HepG2 (cell line): Measurements from ENCODE around the gene UNKL. TPM values are rescaled to one million over a fixed set of nuclear protein-coding genes. Genes with fewer than 3 reads are reported as not detected.

Source experiments
- ARID2 ChIP-seq: sonication (generic); formaldehyde crosslinking; IDR thresholded peaks from 2 replicates; pipeline ENCODE4 v1.8.1; 2022; ENCODE audit warnings: mild to moderate bottlenecking, missing genetic modification reagents, borderline replicate concordance
- ATF5 ChIP-seq: sonication (generic); formaldehyde crosslinking; IDR thresholded peaks from 2 replicates; pipeline ENCODE4 v1.4.0; 2020; ENCODE audit warnings: mild to moderate bottlenecking, low read depth, missing genetic modification reagents
- BHLHE40 ChIP-seq: IDR thresholded peaks from 2 replicates; pipeline ENCODE4 v1.6.1; 2011; ENCODE audit warnings: low read length, improper control_type of control experiment
- ELF3 ChIP-seq: IDR thresholded peaks from 2 replicates; pipeline ENCODE4 v1.6.1; 2016; ENCODE audit warnings: missing genetic modification reagents, missing compliant biosample characterization
- GABPB1 ChIP-seq: IDR thresholded peaks from 2 replicates; pipeline ENCODE4 v1.6.1; 2016; ENCODE audit warnings: mild to moderate bottlenecking, missing genetic modification reagents, moderate library complexity, missing compliant biosample characterization
- KDM1A ChIP-seq: IDR thresholded peaks from 2 replicates; pipeline ENCODE4 v1.6.1; 2016; ENCODE audit warnings: missing compliant biosample characterization
- KLF16 ChIP-seq, 2 experiments: sonication (generic) in 1 of 2; formaldehyde crosslinking in 1 of 2; IDR thresholded peaks; 2 replicates each; pipeline versions ENCODE4 v1.6.1 to v1.8.0; 2016 to 2023; ENCODE audit warnings: missing genetic modification reagents in 2 of 2, missing compliant biosample characterization in 1 of 2
- MEF2D ChIP-seq: sonication (generic); formaldehyde crosslinking; IDR thresholded peaks from 2 replicates; pipeline ENCODE4 v1.5.1; 2020; ENCODE audit warnings: mild to moderate bottlenecking, missing genetic modification reagents
- NFIB ChIP-seq: sonication (generic); formaldehyde crosslinking; IDR thresholded peaks from 2 replicates; pipeline ENCODE4 v1.9.0; 2021; ENCODE audit warnings: missing genetic modification reagents, mild to moderate bottlenecking, borderline replicate concordance
- NRL ChIP-seq: sonication (generic); formaldehyde crosslinking; IDR thresholded peaks from 2 replicates; pipeline ENCODE4 v1.5.0; 2020; ENCODE audit warnings: missing genetic modification reagents, mild to moderate bottlenecking, moderate library complexity, borderline replicate concordance
- STAG1 ChIP-seq: sonication (generic); formaldehyde crosslinking; IDR thresholded peaks from 2 replicates; pipeline ENCODE4 v1.4.0; 2020; ENCODE audit warnings: missing genetic modification reagents
- THAP11 ChIP-seq: IDR thresholded peaks from 2 replicates; pipeline ENCODE4 v1.6.1; 2016; ENCODE audit warnings: missing biosample characterization, missing genetic modification reagents
- ZC3H4 ChIP-seq: sonication (generic); formaldehyde crosslinking; IDR thresholded peaks from 2 replicates; pipeline ENCODE4 v1.4.0; 2020; ENCODE audit warnings: missing genetic modification reagents, borderline replicate concordance
- ZNF280D ChIP-seq: sonication (generic); formaldehyde crosslinking; IDR thresholded peaks from 2 replicates; pipeline ENCODE4 v1.5.1; 2020; ENCODE audit warnings: mild to moderate bottlenecking, missing genetic modification reagents
- ZNF800 ChIP-seq: sonication (generic); formaldehyde crosslinking; IDR thresholded peaks from 2 replicates; pipeline ENCODE4 v1.4.0; 2020; ENCODE audit warnings: missing genetic modification reagents
- polyA plus RNA-seq, 8 experiments: library from polyadenylated mRNA; depleted of rRNA in 3 of 8; stranded (reverse) in 7 of 8; unstranded in 1 of 8; fragments of >200 nt; fragmentation: Illumina TruSeq in 4 of 8; extraction: Trizol in 4 of 8; gene quantifications; 2 replicates each; pipeline versions ENCODE4 v1.2.1 to v1.2.3, GENCODE V29; 2011 to 2016; ENCODE audit warnings: low read depth in 4 of 8, missing spikeins in 1 of 8, mixed read lengths in 1 of 8; ENCODE audit not compliant: insufficient read depth in 1 of 8
- total RNA-seq, 5 experiments: library from RNA; depleted of rRNA; stranded (reverse); fragments of >200 nt; fragmentation: Illumina TruSeq; extraction: Trizol; gene quantifications; 2 replicates each; pipeline ENCODE4 v1.2.3, GENCODE V29; 2016; ENCODE audit warnings: low read depth in 1 of 5
- TF ChIP-seq, protein P1 (sequence below): sonication (generic); formaldehyde crosslinking; IDR thresholded peaks from 2 replicates; pipeline ENCODE4 v1.4.0; 2020; ENCODE audit warnings: mild to moderate bottlenecking, missing genetic modification reagents
- TF ChIP-seq, protein P2 (sequence below): sonication (generic); formaldehyde crosslinking; IDR thresholded peaks from 2 replicates; pipeline ENCODE4 v1.8.0; 2022; ENCODE audit warnings: low read depth, missing genetic modification reagents
- TF ChIP-seq, protein P3 (sequence below): sonication (generic); formaldehyde crosslinking; IDR thresholded peaks from 2 replicates; pipeline ENCODE4 v1.4.0; 2020; ENCODE audit warnings: missing genetic modification reagents

UNKL gene
- total and polyA plus RNA-seq, 2 of the 13 experiments (the other 11 are each of a cell fraction or from before 2014, with no cell fraction given), result 10.4 to 17.6 TPM

- TF ChIP-seq BHLHE40 (no peak), MEF2D (CRISPR knock-in tag) (no peak), ATF5 (CRISPR knock-in tag) (no peak), GABPB1 (CRISPR knock-in tag) (peak; percentile 61; the same call in 1 of the 2 replicates), ZNF800 (peak; percentile 73), ARID2 (CRISPR knock-in tag) (0 out of 2 replicates have a peak, but pooled peaks have one; percentile 35), ZC3H4 (CRISPR knock-in tag) (no peak), STAG1 (CRISPR knock-in tag) (peak; percentile 59), THAP11 (CRISPR knock-in tag) (peak; percentile 38; the same call in 1 of the 2 replicates), ELF3 (CRISPR knock-in tag) (0 out of 2 replicates have a peak, but pooled peaks have one; percentile 4), KDM1A (CRISPR knock-in tag) (0 out of 2 replicates have a peak, but pooled peaks have one; percentile 41), NFIB (CRISPR knock-in tag) (no peak), NRL (peak; percentile 68), ZNF280D (0 out of 2 replicates have a peak, but pooled peaks have one; percentile 58), KLF16 (CRISPR knock-in tag; IDR thresholded peaks at IDR 0.05) (peak in 1 of 2 experiments; percentile 15; a peak in 1 of 4 replicates)
- TF ChIP-seq, protein P1, sequence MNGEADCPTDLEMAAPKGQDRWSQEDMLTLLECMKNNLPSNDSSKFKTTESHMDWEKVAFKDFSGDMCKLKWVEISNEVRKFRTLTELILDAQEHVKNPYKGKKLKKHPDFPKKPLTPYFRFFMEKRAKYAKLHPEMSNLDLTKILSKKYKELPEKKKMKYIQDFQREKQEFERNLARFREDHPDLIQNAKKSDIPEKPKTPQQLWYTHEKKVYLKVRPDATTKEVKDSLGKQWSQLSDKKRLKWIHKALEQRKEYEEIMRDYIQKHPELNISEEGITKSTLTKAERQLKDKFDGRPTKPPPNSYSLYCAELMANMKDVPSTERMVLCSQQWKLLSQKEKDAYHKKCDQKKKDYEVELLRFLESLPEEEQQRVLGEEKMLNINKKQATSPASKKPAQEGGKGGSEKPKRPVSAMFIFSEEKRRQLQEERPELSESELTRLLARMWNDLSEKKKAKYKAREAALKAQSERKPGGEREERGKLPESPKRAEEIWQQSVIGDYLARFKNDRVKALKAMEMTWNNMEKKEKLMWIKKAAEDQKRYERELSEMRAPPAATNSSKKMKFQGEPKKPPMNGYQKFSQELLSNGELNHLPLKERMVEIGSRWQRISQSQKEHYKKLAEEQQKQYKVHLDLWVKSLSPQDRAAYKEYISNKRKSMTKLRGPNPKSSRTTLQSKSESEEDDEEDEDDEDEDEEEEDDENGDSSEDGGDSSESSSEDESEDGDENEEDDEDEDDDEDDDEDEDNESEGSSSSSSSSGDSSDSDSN (CRISPR knock-in tag), result peak; percentile 59; the same call in 1 of the 2 replicates
- TF ChIP-seq, protein P2, sequence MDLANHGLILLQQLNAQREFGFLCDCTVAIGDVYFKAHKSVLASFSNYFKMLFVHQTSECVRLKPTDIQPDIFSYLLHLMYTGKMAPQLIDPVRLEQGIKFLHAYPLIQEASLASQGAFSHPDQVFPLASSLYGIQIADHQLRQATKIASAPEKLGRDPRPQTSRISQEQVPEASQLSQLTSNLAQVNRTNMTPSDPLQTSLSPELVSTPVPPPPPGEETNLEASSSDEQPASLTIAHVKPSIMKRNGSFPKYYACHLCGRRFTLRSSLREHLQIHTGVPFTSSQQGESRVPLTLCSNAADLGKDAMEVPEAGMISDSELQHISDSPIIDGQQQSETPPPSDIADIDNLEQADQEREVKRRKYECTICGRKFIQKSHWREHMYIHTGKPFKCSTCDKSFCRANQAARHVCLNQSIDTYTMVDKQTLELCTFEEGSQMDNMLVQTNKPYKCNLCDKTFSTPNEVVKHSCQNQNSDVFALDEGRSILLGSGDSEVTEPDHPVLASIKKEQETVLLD (CRISPR knock-in tag), result no peak
- TF ChIP-seq, protein P3, sequence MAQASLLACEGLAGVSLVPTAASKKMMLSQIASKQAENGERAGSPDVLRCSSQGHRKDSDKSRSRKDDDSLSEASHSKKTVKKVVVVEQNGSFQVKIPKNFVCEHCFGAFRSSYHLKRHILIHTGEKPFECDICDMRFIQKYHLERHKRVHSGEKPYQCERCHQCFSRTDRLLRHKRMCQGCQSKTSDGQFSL, result peak; percentile 67; the same call in 1 of the 2 replicates
These were observed 596 bp downstream of the UNKL start (continued) for GRCh38 chr16:1413684-1414531.
